Measurements from ENCODE around the gene MRPS18A.

- no peak for TF ChIP-seq CTCF (IDR thresholded peaks at IDR 0.05)
- TF ChIP-seq POLR2A (IDR thresholded peaks at IDR 0.05), result peak in 1 of 2 donors; percentile 9
Measured at GRCh38 chr6:43628393-43629103, 59.0 kb downstream of the MRPS18A start.
